OCI-LY1 (cell line): Measurements from ENCODE around the gene TASP1.

ENCODE experiments used
- H2AFZ ChIP-seq: fragments of 200-600 bp; sonication (generic), shearing (Covaris generic); 2 replicates; pipeline ENCODE4 v1.6.0; 2014; ENCODE audit warnings: antibody characterized with exemption, mild to moderate bottlenecking, low read length
- H3F3A ChIP-seq: fragments of 200-600 bp; sonication (generic), shearing (Covaris generic); 2 replicates; pipeline ENCODE4 v1.6.0; 2014; ENCODE audit warnings: mild to moderate bottlenecking, antibody characterized with exemption, low read length, moderate library complexity; ENCODE audit not compliant: insufficient read depth
- H3K27ac ChIP-seq: fragments of 200-600 bp; sonication (generic); 2 replicates; pipeline ENCODE4 v1.5.1; 2014; ENCODE audit warnings: low read length, mixed run types, mild to moderate bottlenecking, low read depth; ENCODE audit not compliant: poor library complexity, severe bottlenecking
- H3K27me3 ChIP-seq: fragments of 200-600 bp; sonication (generic); 2 replicates; pipeline ENCODE4 v1.6.0; 2014; ENCODE audit warnings: antibody characterized with exemption, mild to moderate bottlenecking, low read length, moderate library complexity; ENCODE audit not compliant: insufficient read depth
- H3K36me3 ChIP-seq: fragments of 200-600 bp; sonication (generic); 2 replicates; pipeline ENCODE4 v1.6.1; 2014; ENCODE audit warnings: mild to moderate bottlenecking, antibody characterized with exemption, low read length, moderate library complexity, mixed read lengths; ENCODE audit not compliant: insufficient read depth
- H3K4me1 ChIP-seq: fragments of 200-600 bp; sonication (generic); 2 replicates; pipeline ENCODE4 v1.5.1; 2014; ENCODE audit warnings: mild to moderate bottlenecking, low read length, moderate library complexity; ENCODE audit not compliant: insufficient read depth, severe bottlenecking
- H3K4me2 ChIP-seq: fragments of 200-600 bp; sonication (generic), shearing (Covaris generic); 2 replicates; pipeline ENCODE4 v1.6.1; 2014; ENCODE audit warnings: low read length
- H3K4me3 ChIP-seq: fragments of 200-600 bp; sonication (generic); 2 replicates; pipeline ENCODE4 v1.5.1; 2014; ENCODE audit warnings: low read length, low read depth, mild to moderate bottlenecking, mixed read lengths; ENCODE audit not compliant: poor library complexity, severe bottlenecking
- H3K79me2 ChIP-seq: fragments of 200-600 bp; shearing (Covaris generic); 2 replicates; pipeline ENCODE4 v1.6.1; 2016; ENCODE audit warnings: mixed run types, low read length, mixed read lengths; ENCODE audit not compliant: insufficient read depth
- H3K9ac ChIP-seq: fragments of 200-600 bp; sonication (generic), shearing (Covaris generic); 2 replicates; pipeline ENCODE4 v1.6.1; 2014; ENCODE audit warnings: mild to moderate bottlenecking, low read length, mixed read lengths
- H3K9me2 ChIP-seq: fragments of 200-600 bp; sonication (generic), shearing (Covaris generic); 2 replicates; pipeline ENCODE4 v1.6.1; 2014; ENCODE audit warnings: low read depth, mild to moderate bottlenecking, low read length, mixed read lengths
- H3K9me3 ChIP-seq: fragments of 200-600 bp; shearing (Covaris generic); 2 replicates; pipeline ENCODE4 v1.6.1; 2014; ENCODE audit warnings: low read length, mixed read lengths
- H4K20me1 ChIP-seq: fragments of 200-600 bp; sonication (generic), shearing (Covaris generic); 2 replicates; pipeline ENCODE4 v1.6.0; 2016; ENCODE audit warnings: mild to moderate bottlenecking, low read length; ENCODE audit not compliant: insufficient read depth
- CTCF ChIP-seq: fragments of 200-600 bp; sonication (generic), shearing (Covaris generic); IDR thresholded peaks from 2 replicates; pipeline ENCODE4 v1.5.1; 2017; ENCODE audit warnings: mild to moderate bottlenecking, antibody characterized with exemption, low read length, moderate library complexity, mixed read lengths
- EZH2 ChIP-seq: fragments of 200-600 bp; sonication (generic), shearing (Covaris generic); IDR thresholded peaks from 2 replicates; pipeline ENCODE4 v1.8.0; 2017; ENCODE audit warnings: borderline replicate concordance, mixed run types, mild to moderate bottlenecking, antibody characterized with exemption, low read length, moderate library complexity, mixed read lengths

The TASP1 gene

GRCh38 chr20:13672690-13673089 is 34.0 kb upstream of the TASP1 start:
- Histone ChIP-seq H3K4me1 (no peaks in the 10 kb centered on the region), H3K79me2 (no peaks in the 10 kb centered on the region), H3F3A (no peaks in the 10 kb centered on the region), H3K4me3 (no peak overlapping the region), H3K27ac (no peak overlapping the region), H3K36me3 (no peaks in the 10 kb centered on the region), H4K20me1 (no peaks in the 10 kb centered on the region), H2AFZ (no peak overlapping the region), H3K9me3 (no peaks in the 10 kb centered on the region), H3K27me3 (0 out of 2 replicates have a peak, but pooled peaks cover 4% of the 10 kb centered on the region), H3K9ac (no peak overlapping the region), H3K9me2 (no peaks in the 10 kb centered on the region), H3K4me2 (no peak overlapping the region)
- TF ChIP-seq CTCF (no peak), EZH2 (no peak)

DNA sequence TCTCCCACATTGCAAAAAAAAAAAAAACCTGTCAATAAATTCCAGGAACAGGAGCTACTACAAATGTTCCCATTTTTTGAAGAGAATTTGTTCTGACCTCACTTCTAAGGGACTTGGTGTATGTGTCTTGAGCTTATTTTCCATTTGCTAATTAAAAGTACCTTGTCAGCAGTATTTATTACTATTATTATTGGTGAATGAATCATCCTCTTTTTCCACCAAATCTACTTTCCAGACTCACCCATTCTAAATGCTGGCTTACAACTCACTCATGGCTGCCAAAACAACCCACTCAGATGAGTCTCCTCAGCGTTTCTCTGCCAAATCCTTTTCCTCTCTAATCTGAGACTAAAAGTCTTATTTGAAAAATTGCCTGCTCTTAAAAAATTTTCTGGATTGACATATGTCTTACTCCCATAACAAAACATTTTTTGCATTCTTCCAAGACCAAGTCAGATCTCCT is 33.2 kb upstream of the TASP1 start:
- no peak overlapping the region for H3K4me2 ChIP-seq
- 0 out of 2 replicates have a peak, but pooled peaks cover 4% of the 10 kb centered on the region for H3K27me3 ChIP-seq
- H4K20me1 ChIP-seq: no peaks in the 10 kb centered on the region
- no peak overlapping the region for H3K27ac ChIP-seq
- no peak overlapping the region for H3K9ac ChIP-seq
- no peaks in the 10 kb centered on the region for H3K79me2 ChIP-seq
- TF ChIP-seq EZH2 (no peak), CTCF (no peak)
- no peaks in the 10 kb centered on the region for H3K9me2 ChIP-seq
- no peaks in the 10 kb centered on the region for H3K36me3 ChIP-seq
- H2AFZ ChIP-seq: no peak overlapping the region
- H3K4me1 ChIP-seq: no peaks in the 10 kb centered on the region
- H3K4me3 ChIP-seq: no peak overlapping the region
- H3K9me3 ChIP-seq: no peaks in the 10 kb centered on the region
- H3F3A ChIP-seq: no peaks in the 10 kb centered on the region

DNA sequence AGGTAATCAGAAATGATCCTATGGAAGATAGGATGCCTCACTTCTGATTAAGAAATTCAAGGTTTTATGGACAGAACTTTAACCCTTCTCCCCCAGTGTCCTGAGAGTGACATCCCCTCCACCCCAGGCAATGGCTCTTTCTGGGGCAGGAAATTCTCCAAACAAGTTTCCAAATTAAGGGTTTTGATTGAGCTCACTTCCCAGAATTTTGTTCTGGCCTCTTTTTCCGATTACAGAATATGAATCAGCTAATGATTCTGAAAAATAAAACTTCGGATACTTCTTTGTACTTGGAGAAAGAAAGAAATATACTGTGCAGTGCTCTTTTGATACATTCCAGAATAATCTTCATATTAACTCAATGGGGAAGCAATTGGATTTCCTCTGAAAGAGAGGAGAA is 32.8 kb upstream of the TASP1 start:
- H3K4me1 ChIP-seq: no peaks in the 10 kb centered on the region
- H3K36me3 ChIP-seq: no peaks in the 10 kb centered on the region
- H4K20me1 ChIP-seq: no peaks in the 10 kb centered on the region
- H3K9ac ChIP-seq: no peak overlapping the region
- no peak overlapping the region for H3K4me3 ChIP-seq
- H3K9me2 ChIP-seq: no peaks in the 10 kb centered on the region
- TF ChIP-seq CTCF: no peak
- TF ChIP-seq EZH2: no peak
- no peak overlapping the region for H3K4me2 ChIP-seq
- no peaks in the 10 kb centered on the region for H3K9me3 ChIP-seq
- no peak overlapping the region for H2AFZ ChIP-seq
- no peaks in the 10 kb centered on the region for H3K79me2 ChIP-seq
- H3K27ac ChIP-seq: no peak overlapping the region
- no peaks in the 10 kb centered on the region for H3F3A ChIP-seq
- 0 out of 2 replicates have a peak, but pooled peaks cover 4% of the 10 kb centered on the region for H3K27me3 ChIP-seq
